HAP-1 (cell line): Measurements from ENCODE around the gene ZNF189.
"Not testable (repeated sequence)": the region's sequence is repeated elsewhere in the genome, so short reads cannot be mapped to it uniquely, and the experiment has no call there.

Experiments
- DNase-seq, 2 experiments: peaks; one replicate each; pipeline ENCODE4 v3.0.0-alpha.2; 2016 to 2020; ENCODE audit warnings: low spot score in 2 of 2
- H3K27me3 ChIP-seq: fragments of 250-450 bp; sonication (Bioruptor Pico); 2 replicates; pipeline ENCODE4 v1.5.1; 2020; ENCODE audit warnings: low read depth, mild to moderate bottlenecking, moderate library complexity
- H3K36me3 ChIP-seq: fragments of 250-450 bp; sonication (Bioruptor Pico); replicated peaks from 2 replicates; pipeline ENCODE4 v1.5.1; 2020; ENCODE audit warnings: mild to moderate bottlenecking
- H3K4me1 ChIP-seq: fragments of 250-450 bp; sonication (Bioruptor Pico); 2 replicates; pipeline ENCODE4 v1.5.1; 2020; ENCODE audit warnings: mild to moderate bottlenecking
- H3K4me3 ChIP-seq: fragments of 250-450 bp; sonication (Bioruptor Pico); 2 replicates; pipeline ENCODE4 v1.5.1; 2020; ENCODE audit warnings: mild to moderate bottlenecking, moderate library complexity
- H3K9me3 ChIP-seq: fragments of 250-450 bp; sonication (Bioruptor Pico); 2 replicates; pipeline ENCODE4 v1.5.1; 2020; ENCODE audit warnings: mild to moderate bottlenecking, moderate library complexity
- in situ Hi-C: fragments of 300-500 bp; cut with MboI; formaldehyde crosslinking; loops from 3 replicates; pipeline ENCODE4 v1.14.3; 2020; ENCODE audit warnings: low sequenced_read_pairs, inconsistent platforms, mixed read lengths

Gene ZNF189

GRCh38 chr9:101367323-101367722 is 31.3 kb upstream of the ZNF189 start:
- Histone ChIP-seq H3K4me3 (no peak overlapping the region), H3K4me1 (peaks cover 4% of the 10 kb centered on the region), H3K27me3 (no peaks in the 10 kb centered on the region), H3K36me3 (no peaks in the 10 kb centered on the region), H3K9me3 (no peaks in the 10 kb centered on the region)
- in situ Hi-C loops, result no loop called here
- no peak for DNase-seq

DNA sequence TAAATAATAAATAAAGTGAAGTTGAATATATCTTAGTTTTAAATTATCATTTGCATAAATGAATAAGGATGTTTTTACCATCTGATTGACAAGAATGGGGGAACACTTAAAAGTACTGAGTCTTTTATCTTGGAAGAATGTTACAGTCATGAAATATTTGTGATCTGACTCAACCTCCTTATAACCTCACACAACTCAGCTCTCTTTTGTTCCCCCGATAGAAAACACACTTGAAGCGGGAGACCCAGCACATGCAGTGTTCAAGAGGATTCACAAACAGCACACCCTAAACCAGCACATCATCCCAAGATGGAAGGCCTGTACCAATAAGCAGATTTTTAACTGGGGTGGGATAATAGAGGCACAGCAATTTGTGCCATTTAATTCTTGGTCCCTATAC is 29.4 kb upstream of the ZNF189 start:
- Histone ChIP-seq H3K4me3 (no peak overlapping the region), H3K4me1 (peaks cover 4% of the 10 kb centered on the region), H3K36me3 (no peaks in the 10 kb centered on the region), H3K9me3 (no peaks in the 10 kb centered on the region), H3K27me3 (no peaks in the 10 kb centered on the region)
- DNase-seq, result no peak
- in situ Hi-C loops, result no loop called here

GRCh38 chr9:101369884-101370531 is 28.6 kb upstream of the ZNF189 start:
- DNase-seq, result no peak
- Histone ChIP-seq H3K9me3 (no peaks in the 10 kb centered on the region), H3K4me3 (no peak overlapping the region), H3K36me3 (no peaks in the 10 kb centered on the region), H3K27me3 (no peaks in the 10 kb centered on the region), H3K4me1 (peaks cover 4% of the 10 kb centered on the region)
- in situ Hi-C loops, result no loop called here

DNA sequence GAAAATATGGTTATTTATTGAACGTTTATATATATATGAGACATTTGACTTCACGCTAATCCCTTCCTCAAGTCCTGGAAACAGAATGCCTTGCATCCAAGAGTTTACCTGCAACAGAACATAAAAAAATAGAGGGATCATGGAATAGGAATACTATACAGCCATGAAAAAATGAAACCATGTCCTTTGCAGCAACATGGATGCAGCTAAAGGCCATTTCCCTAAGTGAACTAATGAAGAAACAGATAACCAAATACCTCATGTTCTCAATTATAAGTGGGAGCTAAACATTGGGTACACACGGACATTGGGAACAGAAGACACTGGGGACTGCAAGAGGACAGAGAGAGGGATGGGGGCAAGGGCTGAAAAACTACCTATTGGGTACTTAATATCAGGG is 26.8 kb upstream of the ZNF189 start:
- in situ Hi-C loops, result no loop called here
- H3K36me3 ChIP-seq, result no peaks in the 10 kb centered on the region

GRCh38 chr9:101372327-101373118 is 26.1 kb upstream of the ZNF189 start:
- H3K27me3 ChIP-seq, result no peaks in the 10 kb centered on the region
- no peak for DNase-seq
- no peak overlapping the region for H3K4me3 ChIP-seq
- H3K9me3 ChIP-seq, result no peaks in the 10 kb centered on the region
- in situ Hi-C loops, result no loop called here
- peaks cover 4% of the 10 kb centered on the region for H3K4me1 ChIP-seq
- no peaks in the 10 kb centered on the region for H3K36me3 ChIP-seq

More for the DNA sequence above, 26.8 kb upstream of the ZNF189 start:
- Histone ChIP-seq H3K4me1 (peaks cover 4% of the 10 kb centered on the region), H3K27me3 (no peaks in the 10 kb centered on the region), H3K9me3 (no peaks in the 10 kb centered on the region), H3K4me3 (no peak overlapping the region)
- no peak for DNase-seq

DNA sequence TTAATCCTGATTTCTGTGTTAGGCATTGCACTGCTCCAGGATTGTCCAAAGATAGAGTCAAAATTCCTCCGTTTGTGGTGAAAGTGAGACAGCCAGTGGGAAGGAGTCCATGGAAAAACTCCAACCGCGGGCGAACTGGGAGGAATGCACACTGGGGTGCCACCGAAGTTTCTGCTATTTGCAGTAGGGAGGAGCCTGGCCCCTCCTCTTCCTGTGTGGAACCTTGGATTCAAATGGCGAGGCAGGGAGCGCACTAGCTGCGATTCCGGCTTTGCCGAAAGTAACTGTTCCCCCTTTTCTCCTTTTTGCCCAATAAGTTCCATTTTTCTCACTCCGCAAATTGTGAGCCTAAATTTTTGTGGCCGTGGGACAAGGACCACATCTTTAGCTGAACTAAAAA is 23.1 kb upstream of the ZNF189 start:
- in situ Hi-C loops, result no loop called here
- Histone ChIP-seq H3K9me3 (no peaks in the 10 kb centered on the region), H3K36me3 (no peaks in the 10 kb centered on the region), H3K4me3 (no peak overlapping the region), H3K27me3 (no peaks in the 10 kb centered on the region), H3K4me1 (no peaks in the 10 kb centered on the region)
- DNase-seq, result no peak

GRCh38 chr9:101376111-101376848 is 22.4 kb upstream of the ZNF189 start:
- no peaks in the 10 kb centered on the region for H3K9me3 ChIP-seq
- H3K27me3 ChIP-seq, result no peaks in the 10 kb centered on the region
- no peak overlapping the region for H3K4me3 ChIP-seq
- in situ Hi-C loops, result no loop called here
- no peaks in the 10 kb centered on the region for H3K4me1 ChIP-seq
- no peaks in the 10 kb centered on the region for H3K36me3 ChIP-seq
- peak in 1 of 2 experiments; percentile 32 for DNase-seq

DNA sequence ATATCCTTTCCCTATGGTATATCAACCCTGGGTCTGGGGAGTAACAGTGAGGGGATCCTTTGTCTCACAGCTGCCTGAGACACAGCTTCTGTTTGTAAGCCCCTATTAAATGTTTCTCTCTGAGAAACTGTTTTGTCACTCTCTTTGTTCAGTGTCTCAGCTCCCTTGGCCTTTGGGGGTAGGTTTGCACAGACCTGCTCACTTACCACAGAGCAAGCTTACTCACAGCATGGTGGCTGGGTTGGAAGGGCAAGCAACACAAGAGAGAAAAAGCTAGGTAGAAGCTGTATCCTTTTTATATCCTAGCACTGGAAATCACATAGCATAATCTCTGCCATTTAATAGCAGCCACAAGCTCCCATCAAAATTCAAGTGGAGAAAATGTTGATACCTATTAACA is 18.4 kb upstream of the ZNF189 start:
- no peak for DNase-seq
- Histone ChIP-seq H3K9me3 (no peaks in the 10 kb centered on the region), H3K4me3 (no peak overlapping the region), H3K36me3 (no peaks in the 10 kb centered on the region), H3K4me1 (no peaks in the 10 kb centered on the region; the same call in 1 of the 2 replicates), H3K27me3 (no peaks in the 10 kb centered on the region)
- in situ Hi-C loops, result no loop called here

- in situ Hi-C loops, result no loop called here
- Histone ChIP-seq H3K4me3 (no peak overlapping the region), H3K27me3 (no peaks in the 10 kb centered on the region)
These were observed 17.5 kb upstream of the ZNF189 start for GRCh38 chr9:101381118-101381517.

GRCh38 chr9:101381833-101382342 is 16.8 kb upstream of the ZNF189 start:
- H3K9me3 ChIP-seq, result no peaks in the 10 kb centered on the region
- H3K27me3 ChIP-seq, result no peaks in the 10 kb centered on the region
- in situ Hi-C loops, result no loop called here
- H3K4me3 ChIP-seq, result no peak overlapping the region
- no peaks in the 10 kb centered on the region for H3K36me3 ChIP-seq
- H3K4me1 ChIP-seq, result no peaks in the 10 kb centered on the region; the same call in 1 of the 2 replicates
- no peak for DNase-seq

More at GRCh38 chr9:101381118-101381517, 17.5 kb upstream of the ZNF189 start:
- Histone ChIP-seq H3K36me3 (no peaks in the 10 kb centered on the region), H3K4me1 (no peaks in the 10 kb centered on the region; the same call in 1 of the 2 replicates), H3K9me3 (no peaks in the 10 kb centered on the region)
- DNase-seq, result no peak

GRCh38 chr9:101383361-101383760 is 15.3 kb upstream of the ZNF189 start:
- in situ Hi-C loops, result no loop called here
- H3K4me3 ChIP-seq, result no peak overlapping the region
- no peaks in the 10 kb centered on the region; the same call in none of the 2 replicates for H3K4me1 ChIP-seq
- no peaks in the 10 kb centered on the region for H3K27me3 ChIP-seq
- no peak for DNase-seq
- H3K9me3 ChIP-seq, result no peaks in the 10 kb centered on the region
- H3K36me3 ChIP-seq, result peaks cover 6% of the 10 kb centered on the region

DNA sequence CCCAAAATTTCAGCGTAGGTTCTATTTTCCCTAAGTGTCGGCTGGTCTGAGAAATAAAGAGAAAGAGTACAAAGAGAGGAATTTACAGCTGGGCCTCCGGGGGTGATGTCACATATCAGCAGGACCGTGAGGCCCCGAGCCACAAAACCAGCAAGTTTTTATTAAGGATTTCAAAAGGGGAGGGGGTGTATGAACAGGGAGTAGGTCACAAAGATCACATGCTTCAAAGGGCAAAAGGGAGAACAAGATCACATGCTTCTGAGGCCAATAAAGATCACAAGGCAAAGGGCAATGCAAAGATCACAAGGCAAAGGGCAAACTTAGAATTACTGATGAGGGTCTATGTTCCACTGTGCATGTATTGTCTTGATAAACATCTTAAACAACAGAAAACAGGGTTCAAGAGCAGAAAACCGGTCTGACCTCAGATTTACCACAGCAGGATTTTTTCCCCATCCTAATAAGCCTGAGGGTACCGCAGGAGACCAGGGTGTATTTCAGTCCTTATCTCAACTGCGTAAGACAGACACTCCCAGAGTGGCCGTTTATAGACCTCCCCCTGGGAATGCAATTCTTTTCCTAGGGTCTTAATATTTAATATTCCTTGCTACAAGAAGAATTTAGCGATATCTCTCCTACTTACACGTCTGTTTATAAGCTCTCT is 13.6 kb upstream of the ZNF189 start, which contains the start of gene BAAT:
BAAT (minus strand) TSS at position 134 of the 664 bp plus-strand sequence. CDS start 13,602 bp downstream, outside the sequence.
- H3K4me3 ChIP-seq, H3K9me3 ChIP-seq, H3K27me3 ChIP-seq, H3K4me1 ChIP-seq, in situ Hi-C loops, DNase-seq: not testable (repeated sequence)
- peaks cover 14% of the 10 kb centered on the region for H3K36me3 ChIP-seq

GRCh38 chr9:101387871-101388506 is 10.7 kb upstream of the ZNF189 start:
- Histone ChIP-seq H3K4me3 (no peak overlapping the region), H3K9me3 (0 out of 2 replicates have a peak, but pooled peaks cover 1% of the 10 kb centered on the region), H3K27me3 (no peaks in the 10 kb centered on the region), H3K4me1 (no peaks in the 10 kb centered on the region; the same call in none of the 2 replicates), H3K36me3 (peaks cover 20% of the 10 kb centered on the region)
- in situ Hi-C loops, result no loop called here
- peak; percentile 37 to 40 for DNase-seq
